GM12878 (cell line): Measurements from ENCODE around the gene MIEF1.

Source experiments
- BCL11A ChIP-seq: IDR thresholded peaks from 2 replicates; pipeline ENCODE4 v1.6.1; 2011; ENCODE audit warnings: low read depth, low read length
- MXI1 ChIP-seq: fragments of 150-350 bp; IDR thresholded peaks from 2 replicates; pipeline ENCODE4 v1.6.1; 2011; ENCODE audit warnings: low read depth, mild to moderate bottlenecking, inconsistent platforms, low read length, improper control_type of control experiment

- TF ChIP-seq BCL11A (no peak), MXI1 (no peak)
Measured at GRCh38 chr22:39529487-39529851, 27.4 kb downstream of the MIEF1 start.
